Neural cell (in vitro differentiated cells): Measurements from ENCODE around the gene POLE4. TPM values are rescaled to one million over a fixed set of nuclear protein-coding genes. Genes with fewer than 3 reads are reported as not detected.

Experiments used
- H2AFZ ChIP-seq: fragments of 200-600, 300-800 bp; sonication (generic), shearing (Covaris generic); 2 replicates; pipeline ENCODE4 v1.6.0; 2014; ENCODE audit warnings: low read depth, mild to moderate bottlenecking, antibody characterized with exemption, low read length, moderate library complexity
- H3F3A ChIP-seq: fragments of 200-600 bp; shearing (Covaris generic); 2 replicates; pipeline ENCODE4 v1.6.1; 2016; ENCODE audit warnings: mild to moderate bottlenecking, moderate library complexity, mixed read lengths, antibody characterized with exemption, low read length; ENCODE audit not compliant: insufficient read depth, poor library complexity, severe bottlenecking
- H3K27ac ChIP-seq: fragments of 200-600, 300-800 bp; sonication (generic), shearing (Covaris generic); 2 replicates; pipeline ENCODE4 v1.5.1; 2014; ENCODE audit warnings: mild to moderate bottlenecking, low read length, moderate library complexity
- H3K27me3 ChIP-seq: fragments of 300-800, 200-600 bp; sonication (generic), shearing (Covaris generic); 2 replicates; pipeline ENCODE4 v1.6.0; 2014; ENCODE audit warnings: mild to moderate bottlenecking, low read depth, low read length, moderate library complexity; ENCODE audit not compliant: insufficient read depth
- H3K36me3 ChIP-seq: fragments of 300-800, 200-600 bp; sonication (generic), shearing (Covaris generic); 2 replicates; pipeline ENCODE4 v1.5.1; 2014; ENCODE audit warnings: mild to moderate bottlenecking, antibody characterized with exemption, low read length, moderate library complexity; ENCODE audit not compliant: insufficient read depth
- H3K4me2 ChIP-seq: fragments of 300-800, 200-600 bp; sonication (generic), shearing (Covaris generic); 2 replicates; pipeline ENCODE4 v1.6.0; 2014; ENCODE audit warnings: mild to moderate bottlenecking, low read length
- H3K4me3 ChIP-seq: fragments of 300-800, 200-600 bp; sonication (generic), shearing (Covaris generic); 2 replicates; pipeline ENCODE4 v1.5.1; 2014; ENCODE audit warnings: mild to moderate bottlenecking, low read length, moderate library complexity
- H3K79me2 ChIP-seq: fragments of 200-600 bp; shearing (Covaris generic); replicated peaks from 2 replicates; pipeline ENCODE4 v1.6.0; 2014; ENCODE audit warnings: mild to moderate bottlenecking, low read length, moderate library complexity; ENCODE audit not compliant: insufficient read depth
- H3K9ac ChIP-seq: fragments of 300-800, 200-600 bp; sonication (generic), shearing (Covaris generic); 2 replicates; pipeline ENCODE4 v1.6.1; 2016; ENCODE audit warnings: mild to moderate bottlenecking, low read length, mixed read lengths
- H3K9me2 ChIP-seq: fragments of 200-600 bp; shearing (Covaris generic); 2 replicates; pipeline ENCODE4 v1.6.1; 2016; ENCODE audit warnings: mild to moderate bottlenecking, low read length, mixed read lengths; ENCODE audit not compliant: insufficient read depth
- H3K9me3 ChIP-seq: fragments of 200-600, 300-800 bp; sonication (generic), shearing (Covaris generic); 2 replicates; pipeline ENCODE4 v1.6.1; 2016; ENCODE audit warnings: mild to moderate bottlenecking, mixed run types, low read length, moderate library complexity, mixed read lengths
- H4K20me1 ChIP-seq: fragments of 200-600 bp; shearing (Covaris generic); 2 replicates; pipeline ENCODE4 v1.6.1; 2016; ENCODE audit warnings: mild to moderate bottlenecking, mixed run types; ENCODE audit not compliant: insufficient read depth
- EP300 ChIP-seq: fragments of 450-650 bp; conservative IDR thresholded peaks from 2 replicates; pipeline ENCODE4 v1.6.1; 2014; ENCODE audit warnings: antibody characterized with exemption, mild to moderate bottlenecking, moderate library complexity; ENCODE audit not compliant: poor library complexity, severe bottlenecking
- EZH2 ChIP-seq: fragments of 200-600, 300-800 bp; shearing (Covaris generic), sonication (generic); IDR thresholded peaks from 2 replicates; pipeline ENCODE4 v1.6.1; 2014; ENCODE audit warnings: antibody characterized with exemption, low read length, borderline replicate concordance, mild to moderate bottlenecking; ENCODE audit not compliant: insufficient read depth, poor library complexity, severe bottlenecking
- MXI1 ChIP-seq: fragments of 450-650 bp; conservative IDR thresholded peaks from 2 replicates; pipeline ENCODE4 v1.6.1; 2014; ENCODE audit warnings: antibody characterized with exemption, mild to moderate bottlenecking; ENCODE audit not compliant: poor library complexity, severe bottlenecking
- POLR2AphosphoS5 ChIP-seq: IDR thresholded peaks from 2 replicates; pipeline ENCODE4 v1.6.1; 2012
- RAD21 ChIP-seq: fragments of 450-650 bp; conservative IDR thresholded peaks from 2 replicates; pipeline ENCODE4 v1.6.1; 2014; ENCODE audit warnings: antibody characterized with exemption, mild to moderate bottlenecking, moderate library complexity
- REST ChIP-seq: IDR thresholded peaks from 2 replicates; pipeline ENCODE4 v1.6.1; 2012; ENCODE audit warnings: borderline replicate concordance
- SMC3 ChIP-seq: fragments of 450-650 bp; conservative IDR thresholded peaks from 2 replicates; pipeline ENCODE4 v1.6.1; 2014; ENCODE audit warnings: antibody characterized with exemption, mild to moderate bottlenecking, moderate library complexity; ENCODE audit not compliant: poor library complexity
- TAF1 ChIP-seq: IDR thresholded peaks from 2 replicates; pipeline ENCODE4 v1.6.1; 2012; ENCODE audit warnings: low read depth
- polyA plus RNA-seq: library from polyadenylated mRNA; depleted of rRNA; stranded (reverse); fragments of >200 nt; gene quantifications from 2 replicates; pipeline ENCODE4 v1.2.3, GENCODE V29; 2014
- TF ChIP-seq, protein P1 (sequence below): fragments of 450-650 bp; IDR thresholded peaks from 2 replicates; pipeline ENCODE4 v1.5.1; 2014; ENCODE audit warnings: antibody characterized with exemption, mild to moderate bottlenecking, moderate library complexity; ENCODE audit not compliant: poor library complexity, severe bottlenecking

POLE4 gene
- polyA plus RNA-seq, 1 donor from 2014 or later: 35.9 TPM

DNA sequence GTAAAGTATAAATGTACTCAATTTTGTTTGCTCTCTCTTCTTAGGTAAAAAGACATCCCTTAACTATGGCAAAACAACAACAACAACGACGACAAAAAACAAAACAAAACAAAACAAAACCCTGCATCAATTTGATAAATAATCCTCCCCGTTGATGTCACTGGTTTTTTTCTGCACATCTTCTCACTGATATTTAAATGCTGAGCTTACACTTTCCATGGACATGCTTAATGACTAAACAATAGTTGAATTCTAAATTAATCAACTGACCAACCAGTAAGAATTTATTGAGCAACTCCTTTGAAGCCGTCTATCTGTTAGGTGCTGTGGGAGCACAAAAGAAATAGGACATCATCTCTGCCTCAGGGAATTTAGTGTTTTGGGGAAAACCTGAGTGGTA is 20.2 kb upstream of the POLE4 start:
- no peaks in the 10 kb centered on the region for H3K9me2 ChIP-seq
- no peaks in the 10 kb centered on the region for H3K27me3 ChIP-seq
- no peak overlapping the region for H3K9ac ChIP-seq
- H4K20me1 ChIP-seq: no peaks in the 10 kb centered on the region
- no peaks in the 10 kb centered on the region for H3F3A ChIP-seq
- TF ChIP-seq MXI1 (no peak), SMC3 (no peak), REST (no peak), TAF1 (no peak), RAD21 (no peak), EP300 (no peak), EZH2 (no peak), POLR2AphosphoS5 (no peak)
- TF ChIP-seq, protein P1, sequence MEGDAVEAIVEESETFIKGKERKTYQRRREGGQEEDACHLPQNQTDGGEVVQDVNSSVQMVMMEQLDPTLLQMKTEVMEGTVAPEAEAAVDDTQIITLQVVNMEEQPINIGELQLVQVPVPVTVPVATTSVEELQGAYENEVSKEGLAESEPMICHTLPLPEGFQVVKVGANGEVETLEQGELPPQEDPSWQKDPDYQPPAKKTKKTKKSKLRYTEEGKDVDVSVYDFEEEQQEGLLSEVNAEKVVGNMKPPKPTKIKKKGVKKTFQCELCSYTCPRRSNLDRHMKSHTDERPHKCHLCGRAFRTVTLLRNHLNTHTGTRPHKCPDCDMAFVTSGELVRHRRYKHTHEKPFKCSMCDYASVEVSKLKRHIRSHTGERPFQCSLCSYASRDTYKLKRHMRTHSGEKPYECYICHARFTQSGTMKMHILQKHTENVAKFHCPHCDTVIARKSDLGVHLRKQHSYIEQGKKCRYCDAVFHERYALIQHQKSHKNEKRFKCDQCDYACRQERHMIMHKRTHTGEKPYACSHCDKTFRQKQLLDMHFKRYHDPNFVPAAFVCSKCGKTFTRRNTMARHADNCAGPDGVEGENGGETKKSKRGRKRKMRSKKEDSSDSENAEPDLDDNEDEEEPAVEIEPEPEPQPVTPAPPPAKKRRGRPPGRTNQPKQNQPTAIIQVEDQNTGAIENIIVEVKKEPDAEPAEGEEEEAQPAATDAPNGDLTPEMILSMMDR: no peak
- H3K9me3 ChIP-seq: no peaks in the 10 kb centered on the region
- no peak overlapping the region for H3K27ac ChIP-seq
- no peak overlapping the region for H2AFZ ChIP-seq
- H3K36me3 ChIP-seq: no peaks in the 10 kb centered on the region
- no peak overlapping the region for H3K4me2 ChIP-seq
- H3K4me3 ChIP-seq: no peak overlapping the region
- no peaks in the 10 kb centered on the region for H3K79me2 ChIP-seq

- H3K79me2 ChIP-seq: no peaks in the 10 kb centered on the region
- H3K27ac ChIP-seq: no peak overlapping the region
- H3K4me3 ChIP-seq: no peak overlapping the region
- TF ChIP-seq EP300 (no peak), MXI1 (no peak), RAD21 (no peak), POLR2AphosphoS5 (no peak), SMC3 (no peak), TAF1 (no peak)
- TF ChIP-seq, protein P1: no peak
- H3K9me2 ChIP-seq: no peaks in the 10 kb centered on the region
- H4K20me1 ChIP-seq: no peaks in the 10 kb centered on the region
- no peaks in the 10 kb centered on the region for H3K36me3 ChIP-seq
- no peak overlapping the region for H2AFZ ChIP-seq
- H3K9ac ChIP-seq: no peak overlapping the region
- H3F3A ChIP-seq: no peaks in the 10 kb centered on the region
- H3K9me3 ChIP-seq: no peaks in the 10 kb centered on the region
- H3K4me2 ChIP-seq: no peak overlapping the region
- no peaks in the 10 kb centered on the region for H3K27me3 ChIP-seq
Measured at GRCh38 chr2:74939919-74940812, 18.3 kb upstream of the POLE4 start.
